HCT116 (cell line): ENCODE data around the gene RADIL. TPM values are rescaled to one million over a fixed set of nuclear protein-coding genes. Genes with fewer than 3 reads are reported as not detected.

Experiments
- ATAC-seq: fragments of 200-7000 bp; cut with Tn5 transposase; 2 replicates; pipeline ENCODE4 v1.9.1; 2020; ENCODE audit warnings: mild to moderate bottlenecking, moderate library complexity
- BruUV-seq: library from RNA; stranded (reverse); fragments of 400-500 nt; replicated peaks from 2 replicates; lab custom pipeline; 2021; lab: Mats Ljungman, UMichigan
- CTCF ChIA-PET: fragments of 300-600 bp; sonication (Branson Sonifier 250); formaldehyde crosslinking; loops from one replicate; lab custom pipeline; 2021; ENCODE audit warnings: antibody characterized with exemption; lab: Charles Lee
- POLR2A ChIA-PET: fragments of 300-600, 350-600 bp; sonication (Branson Sonifier 250); formaldehyde crosslinking; loops from one replicate; lab custom pipeline; 2021; ENCODE audit warnings: antibody characterized with exemption; lab: Charles Lee
- RAD21 ChIA-PET, 2 experiments: fragments of 300-600 bp; sonication (Branson Sonifier 250); formaldehyde crosslinking; loops; one replicate each; lab custom pipeline; 2023; ENCODE audit warnings: low total read pairs in 2 of 2; ENCODE audit not compliant: uncharacterized antibody in 2 of 2, unreplicated experiment in 2 of 2, low non-redundant PET in 1 of 2; lab: Charles Lee
- DNase-seq: peaks from one replicate; pipeline ENCODE4 v3.0.0-alpha.2; 2010; ENCODE audit warnings: low read depth, low spot score
- H2AFZ ChIP-seq: fragments of 200-600 bp; shearing (Covaris generic), sonication (generic); 2 replicates; pipeline ENCODE4 v1.6.1; 2017; ENCODE audit warnings: low read depth, mixed run types, mixed read lengths, antibody characterized with exemption, low read length; ENCODE audit not compliant: poor library complexity, severe bottlenecking
- H3K27ac ChIP-seq: 2 replicates; pipeline ENCODE4 v1.5.1; 2012; ENCODE audit warnings: low read depth, low read length
- H3K27me3 ChIP-seq: fragments of 200-600 bp; sonication (generic); 2 replicates; pipeline ENCODE4 v1.6.1; 2016; ENCODE audit warnings: mixed run types, low read length, mixed read lengths; ENCODE audit not compliant: insufficient read depth
- H3K36me3 ChIP-seq, 2 experiments: fragments of 200-500 bp in 1 of 2; fragments of 200-600 bp in 1 of 2; sonication (Bioruptor generic) in 1 of 2; sonication (generic) in 1 of 2; 2 replicates each; pipeline versions ENCODE4 v1.5.1 to v1.6.1; 2014 to 2016; ENCODE audit warnings: low read length in 2 of 2, inconsistent platforms in 1 of 2, mixed read lengths in 1 of 2, mixed run types in 1 of 2; ENCODE audit not compliant: insufficient read depth in 2 of 2, control insufficient read depth in 1 of 2
- H3K4me1 ChIP-seq, 2 experiments: fragments of 200-600 bp in 1 of 2; sonication (generic) in 1 of 2; 2 replicates each; pipeline versions ENCODE4 v1.5.1 to v1.6.1; 2012 to 2017; ENCODE audit warnings: low read length in 2 of 2, inconsistent platforms in 1 of 2, mild to moderate bottlenecking in 1 of 2, mixed read lengths in 1 of 2, mixed run types in 1 of 2, moderate library complexity in 1 of 2; ENCODE audit not compliant: insufficient read depth in 2 of 2, control insufficient read depth in 1 of 2
- H3K4me2 ChIP-seq: fragments of 200-600 bp; sonication (generic); 2 replicates; pipeline ENCODE4 v1.6.1; 2017; ENCODE audit warnings: mixed run types, low read length, mixed read lengths
- H3K4me3 ChIP-seq, 2 experiments: fragments of 200-600 bp in 1 of 2; sonication (generic) in 1 of 2; replicated peaks in 1 of 2; 2 replicates each; pipeline ENCODE4 v1.5.1; 2011 to 2016; ENCODE audit warnings: low read length in 2 of 2, control low read depth in 1 of 2, low read depth in 1 of 2, mild to moderate bottlenecking in 1 of 2, mixed read lengths in 1 of 2, mixed run types in 1 of 2
- H3K79me2 ChIP-seq: fragments of 200-600 bp; sonication (generic); 2 replicates; pipeline ENCODE4 v1.6.1; 2017; ENCODE audit warnings: mild to moderate bottlenecking, mixed run types, low read length, moderate library complexity, mixed read lengths; ENCODE audit not compliant: insufficient read depth
- H3K9ac ChIP-seq: fragments of 200-600 bp; sonication (generic); 2 replicates; pipeline ENCODE4 v1.6.1; 2016; ENCODE audit warnings: low read length, mixed read lengths
- H3K9me2 ChIP-seq: fragments of 200-600 bp; sonication (generic), shearing (Covaris generic); 2 replicates; pipeline ENCODE4 v1.6.1; 2017; ENCODE audit warnings: mixed run types, mild to moderate bottlenecking, moderate library complexity; ENCODE audit not compliant: insufficient read depth
- H3K9me3 ChIP-seq, 2 experiments: fragments of 200-500 bp in 1 of 2; fragments of 200-600 bp in 1 of 2; sonication (Bioruptor generic) in 1 of 2; sonication (generic) in 1 of 2; 2 replicates each; pipeline ENCODE4 v1.6.1; 2014 to 2017; ENCODE audit warnings: low read length in 2 of 2, mixed read lengths in 2 of 2, inconsistent platforms in 1 of 2, low read depth in 1 of 2, mild to moderate bottlenecking in 1 of 2, mixed run types in 1 of 2, moderate library complexity in 1 of 2; ENCODE audit not compliant: control insufficient read depth in 1 of 2, insufficient read depth in 1 of 2
- H4K20me1 ChIP-seq: fragments of 200-600 bp; sonication (generic), shearing (Covaris generic); 2 replicates; pipeline ENCODE4 v1.6.1; 2017; ENCODE audit warnings: mixed run types, mild to moderate bottlenecking, moderate library complexity; ENCODE audit not compliant: insufficient read depth
- CBX3 ChIP-seq: IDR thresholded peaks from 2 replicates; pipeline ENCODE4 v1.6.1; 2012; ENCODE audit warnings: low read depth
- EGR1 ChIP-seq: IDR thresholded peaks from 2 replicates; pipeline ENCODE4 v1.6.1; 2012; ENCODE audit warnings: low read depth
- EZH2phosphoT487 ChIP-seq: fragments of 200-600 bp; IDR thresholded peaks from 2 replicates; pipeline ENCODE4 v1.6.1; 2018; ENCODE audit warnings: antibody characterized with exemption, borderline replicate concordance
- FOSL1 ChIP-seq: IDR thresholded peaks from 2 replicates; pipeline ENCODE4 v1.6.1; 2012; ENCODE audit warnings: low read depth
- POLR2A ChIP-seq: IDR thresholded peaks from 2 replicates; pipeline ENCODE4 v1.7.0; 2011; ENCODE audit warnings: borderline replicate concordance; ENCODE audit not compliant: insufficient read depth, insufficient read length; ENCODE audit errors: extremely low read depth
- RAD21 ChIP-seq: IDR thresholded peaks from 2 replicates; pipeline ENCODE4 v1.6.1; 2012; ENCODE audit warnings: low read depth, mild to moderate bottlenecking
- SIN3A ChIP-seq: IDR thresholded peaks from 2 replicates; pipeline ENCODE4 v1.6.1; 2012; ENCODE audit warnings: low read depth
- SP1 ChIP-seq: IDR thresholded peaks from 2 replicates; pipeline ENCODE4 v1.6.1; 2012; ENCODE audit warnings: low read depth
- SRF ChIP-seq: IDR thresholded peaks from 2 replicates; pipeline ENCODE4 v1.6.1; 2012; ENCODE audit warnings: low read depth
- ZNF274 ChIP-seq: fragments of 200-500 bp; sonication (Bioruptor generic); IDR thresholded peaks from 2 replicates; pipeline ENCODE4 v1.6.1; 2014; ENCODE audit warnings: mild to moderate bottlenecking, low read depth, low read length, inconsistent platforms
- intact Hi-C: fragments of 100-400 bp; cut with micrococcal nuclease; formaldehyde crosslinking; loops from 2 replicates; pipeline ENCODE4 v1.10.0; 2022
- total RNA-seq: library from RNA; stranded (reverse); gene quantifications from one replicate; pipeline ENCODE4 v1.2.1, GENCODE V29; 2021; ENCODE audit not compliant: unreplicated experiment
- TF ChIP-seq, protein P1 (sequence below), 3 experiments: fragments of 200-600 bp in 1 of 3; sonication (generic) in 1 of 3; IDR thresholded peaks in 2 of 3; conservative IDR thresholded peaks in 1 of 3; 2 replicates each; pipeline ENCODE4 v1.5.1; 2012 to 2017; ENCODE audit warnings: low read depth in 2 of 3, low read length in 2 of 3, antibody characterized with exemption in 1 of 3, borderline replicate concordance in 1 of 3, control low read depth in 1 of 3, mild to moderate bottlenecking in 1 of 3, mixed read lengths in 1 of 3, mixed run types in 1 of 3, moderate library complexity in 1 of 3; ENCODE audit not compliant: insufficient read depth in 1 of 3
- TF ChIP-seq, protein P2 (sequence below): IDR thresholded peaks from 2 replicates; pipeline ENCODE4 v1.6.1; 2012
- TF ChIP-seq, protein P3 (sequence below): IDR thresholded peaks from 2 replicates; pipeline ENCODE4 v1.6.1; 2011; ENCODE audit warnings: mild to moderate bottlenecking, low read length, moderate library complexity; ENCODE audit not compliant: insufficient replicate concordance; ENCODE audit errors: extremely low read depth

The RADIL gene
- total RNA-seq, 1 experiment from 2014 or later: 5.3 TPM

DNA sequence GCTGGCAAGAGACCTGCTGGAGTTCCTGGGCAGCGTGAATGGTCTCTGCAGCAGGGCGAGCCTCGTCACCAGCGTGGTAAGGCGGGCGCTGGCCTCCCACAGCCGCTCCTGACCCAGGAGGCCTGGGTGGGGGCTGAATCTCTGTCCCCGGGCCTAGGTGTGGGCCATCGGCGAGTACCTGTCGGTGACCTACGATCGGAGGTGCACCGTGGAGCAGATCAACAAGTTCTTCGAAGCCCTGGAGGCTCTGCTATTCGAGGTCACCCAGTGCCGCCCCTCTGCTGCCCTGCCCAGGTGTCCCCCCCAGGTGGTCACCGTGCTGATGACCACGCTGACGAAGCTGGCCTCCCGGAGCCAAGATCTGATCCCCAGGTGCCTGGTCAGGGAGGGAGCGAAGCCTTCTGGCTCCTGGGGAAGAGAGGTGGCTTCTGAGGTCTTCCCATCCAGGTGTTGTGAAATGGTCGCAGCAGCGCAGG is 93.0 kb downstream of the RADIL start:
- Histone ChIP-seq H3K27ac (no peak overlapping the region), H3K4me2 (no peak overlapping the region), H3K36me3 (no peaks in the 10 kb centered on the region), H4K20me1 (no peaks in the 10 kb centered on the region), H3K79me2 (no peaks in the 10 kb centered on the region), H3K9ac (no peak overlapping the region), H3K9me3 (no peaks in the 10 kb centered on the region), H3K27me3 (no peaks in the 10 kb centered on the region), H3K9me2 (no peaks in the 10 kb centered on the region), H2AFZ (no peak overlapping the region), H3K4me1 (peaks cover 2 to 14% of the 10 kb centered on the region in 2 experiments; a peak in 3 of 4 replicates), H3K4me3 (no peak overlapping the region)
- DNase-seq (no peak), ATAC-seq (no peak)
- intact Hi-C loops: no loop called here
- CTCF ChIA-PET: no interaction called here
- RAD21 ChIA-PET: no interaction called here
- BruUV-seq: no TSS peak
- POLR2A ChIA-PET: interaction anchor here (0.6 kb wide), 1 partner anchor 7 kb away, joined by 3 read pairs; no protein-coding TSS in a partner anchor
- TF ChIP-seq, protein P1, sequence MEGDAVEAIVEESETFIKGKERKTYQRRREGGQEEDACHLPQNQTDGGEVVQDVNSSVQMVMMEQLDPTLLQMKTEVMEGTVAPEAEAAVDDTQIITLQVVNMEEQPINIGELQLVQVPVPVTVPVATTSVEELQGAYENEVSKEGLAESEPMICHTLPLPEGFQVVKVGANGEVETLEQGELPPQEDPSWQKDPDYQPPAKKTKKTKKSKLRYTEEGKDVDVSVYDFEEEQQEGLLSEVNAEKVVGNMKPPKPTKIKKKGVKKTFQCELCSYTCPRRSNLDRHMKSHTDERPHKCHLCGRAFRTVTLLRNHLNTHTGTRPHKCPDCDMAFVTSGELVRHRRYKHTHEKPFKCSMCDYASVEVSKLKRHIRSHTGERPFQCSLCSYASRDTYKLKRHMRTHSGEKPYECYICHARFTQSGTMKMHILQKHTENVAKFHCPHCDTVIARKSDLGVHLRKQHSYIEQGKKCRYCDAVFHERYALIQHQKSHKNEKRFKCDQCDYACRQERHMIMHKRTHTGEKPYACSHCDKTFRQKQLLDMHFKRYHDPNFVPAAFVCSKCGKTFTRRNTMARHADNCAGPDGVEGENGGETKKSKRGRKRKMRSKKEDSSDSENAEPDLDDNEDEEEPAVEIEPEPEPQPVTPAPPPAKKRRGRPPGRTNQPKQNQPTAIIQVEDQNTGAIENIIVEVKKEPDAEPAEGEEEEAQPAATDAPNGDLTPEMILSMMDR (IDR thresholded peaks at IDR 0.05 in 2 of 3, conservative IDR thresholded peaks at IDR 0.05 in 1 of 3; ENCODE audit: borderline replicate concordance in 1 of 3, insufficient read depth in 1 of 3, low read depth in 2 of 3, low read length in 2 of 3): no peak
- TF ChIP-seq CBX3 (no peak), ZNF274 (no peak), RAD21 (no peak), FOSL1 (no peak), SP1 (no peak), SRF (no peak), SIN3A (no peak), EZH2phosphoT487 (no peak), EGR1 (no peak), POLR2A (no peak)
- TF ChIP-seq, protein P2, sequence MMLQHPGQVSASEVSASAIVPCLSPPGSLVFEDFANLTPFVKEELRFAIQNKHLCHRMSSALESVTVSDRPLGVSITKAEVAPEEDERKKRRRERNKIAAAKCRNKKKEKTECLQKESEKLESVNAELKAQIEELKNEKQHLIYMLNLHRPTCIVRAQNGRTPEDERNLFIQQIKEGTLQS: no peak
- TF ChIP-seq, protein P3, sequence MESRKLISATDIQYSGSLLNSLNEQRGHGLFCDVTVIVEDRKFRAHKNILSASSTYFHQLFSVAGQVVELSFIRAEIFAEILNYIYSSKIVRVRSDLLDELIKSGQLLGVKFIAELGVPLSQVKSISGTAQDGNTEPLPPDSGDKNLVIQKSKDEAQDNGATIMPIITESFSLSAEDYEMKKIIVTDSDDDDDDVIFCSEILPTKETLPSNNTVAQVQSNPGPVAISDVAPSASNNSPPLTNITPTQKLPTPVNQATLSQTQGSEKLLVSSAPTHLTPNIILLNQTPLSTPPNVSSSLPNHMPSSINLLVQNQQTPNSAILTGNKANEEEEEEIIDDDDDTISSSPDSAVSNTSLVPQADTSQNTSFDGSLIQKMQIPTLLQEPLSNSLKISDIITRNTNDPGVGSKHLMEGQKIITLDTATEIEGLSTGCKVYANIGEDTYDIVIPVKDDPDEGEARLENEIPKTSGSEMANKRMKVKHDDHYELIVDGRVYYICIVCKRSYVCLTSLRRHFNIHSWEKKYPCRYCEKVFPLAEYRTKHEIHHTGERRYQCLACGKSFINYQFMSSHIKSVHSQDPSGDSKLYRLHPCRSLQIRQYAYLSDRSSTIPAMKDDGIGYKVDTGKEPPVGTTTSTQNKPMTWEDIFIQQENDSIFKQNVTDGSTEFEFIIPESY: no peak
